ENCODE data around the gene C9orf57.
"Not testable (repeated sequence)": the region's sequence is repeated elsewhere in the genome, so short reads cannot be mapped to it uniquely, and the experiment has no call there.

- not testable (repeated sequence) for TF ChIP-seq CTCF (conservative IDR thresholded peaks at IDR 0.05 in 1 of 2, IDR thresholded peaks at IDR 0.05 in 1 of 2; ENCODE audit: extremely low read depth in 1 of 2, insufficient read depth in 1 of 2, low read depth in 1 of 2, low read length in 2 of 2); EZH2 (IDR thresholded peaks at IDR 0.05; ENCODE audit: borderline replicate concordance, low read length)
Measured at GRCh38 chr9:72095520-72095919, 35.1 kb upstream of the C9orf57 start.

All from mammary epithelial cell (primary cell).